Measurements from ENCODE around the gene TTC28.

TTC28 gene

DNA sequence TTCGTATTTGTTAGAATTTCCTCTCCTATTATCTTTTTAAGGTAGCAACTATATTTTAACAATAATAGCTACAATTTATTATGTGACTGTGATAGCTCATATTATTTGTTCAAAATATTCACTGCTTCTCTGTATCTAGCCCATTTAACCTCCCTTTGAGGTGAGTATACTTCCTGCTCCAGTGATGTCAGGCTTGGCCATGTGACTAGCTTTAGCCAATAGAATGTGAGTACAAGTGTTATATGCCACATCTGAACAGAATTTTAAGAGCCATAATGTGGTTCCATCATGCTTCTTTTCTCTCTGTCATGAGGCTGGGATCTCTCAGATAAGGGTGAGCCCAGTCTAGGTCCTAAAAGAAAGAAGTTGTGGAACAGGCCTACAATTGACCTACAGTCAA is 217.6 kb downstream of the TTC28 start:
- Histone ChIP-seq H3K36me3 (ENCODE audit: control insufficient read depth, insufficient read depth, low read length) (no peaks in the 10 kb centered on the region), H3K27me3 (ENCODE audit: control insufficient read depth, insufficient read depth, low read length) (no peaks in the 10 kb centered on the region), H3K9me3 (ENCODE audit: control insufficient read depth, low read length) (no peaks in the 10 kb centered on the region), H3K4me1 (ENCODE audit: control insufficient read depth, insufficient read depth, low read length) (no peaks in the 10 kb centered on the region), H3K4me3 (ENCODE audit: low read length) (no peak overlapping the region), H3K9ac (ENCODE audit: low read length) (no peak overlapping the region)

DNA sequence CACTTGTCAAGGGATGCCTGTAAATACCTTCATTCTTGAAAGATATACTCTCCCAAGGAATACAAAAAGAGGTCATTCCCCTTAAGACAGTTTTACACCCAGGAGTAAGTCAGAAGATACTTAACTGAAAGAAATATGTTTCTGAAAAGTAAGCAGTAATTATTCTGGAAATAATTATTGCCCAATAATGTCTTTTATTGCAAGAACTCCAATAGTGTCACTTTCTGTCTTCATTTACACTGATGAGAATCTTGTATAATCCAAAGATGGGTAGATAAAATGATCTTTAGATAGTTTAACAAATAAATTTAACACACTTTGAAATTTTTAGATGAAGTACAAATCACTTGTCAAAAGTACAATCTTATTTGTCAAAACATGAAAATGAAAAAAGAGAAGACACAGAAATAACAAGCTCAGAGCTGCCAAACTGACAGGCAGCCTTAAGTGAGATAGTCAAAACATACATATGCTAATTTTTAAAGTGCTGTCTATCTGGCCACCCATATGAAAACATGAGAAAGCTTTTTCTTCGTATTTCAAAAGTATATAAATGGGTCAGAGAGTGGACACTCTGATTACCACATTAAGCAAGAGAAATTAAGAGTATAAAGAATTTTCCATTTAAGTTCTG is 225.1 kb downstream of the TTC28 start:
- no peak overlapping the region for H3K4me3 ChIP-seq (ENCODE audit: low read length)
- no peak overlapping the region for H3K9ac ChIP-seq (ENCODE audit: low read length)
- H3K4me1 ChIP-seq (ENCODE audit: control insufficient read depth, insufficient read depth, low read length) = no peaks in the 10 kb centered on the region
- no peaks in the 10 kb centered on the region for H3K27me3 ChIP-seq (ENCODE audit: control insufficient read depth, insufficient read depth, low read length)
- H3K9me3 ChIP-seq (ENCODE audit: control insufficient read depth, low read length) = no peaks in the 10 kb centered on the region
- H3K36me3 ChIP-seq (ENCODE audit: control insufficient read depth, insufficient read depth, low read length) = no peaks in the 10 kb centered on the region

DNA sequence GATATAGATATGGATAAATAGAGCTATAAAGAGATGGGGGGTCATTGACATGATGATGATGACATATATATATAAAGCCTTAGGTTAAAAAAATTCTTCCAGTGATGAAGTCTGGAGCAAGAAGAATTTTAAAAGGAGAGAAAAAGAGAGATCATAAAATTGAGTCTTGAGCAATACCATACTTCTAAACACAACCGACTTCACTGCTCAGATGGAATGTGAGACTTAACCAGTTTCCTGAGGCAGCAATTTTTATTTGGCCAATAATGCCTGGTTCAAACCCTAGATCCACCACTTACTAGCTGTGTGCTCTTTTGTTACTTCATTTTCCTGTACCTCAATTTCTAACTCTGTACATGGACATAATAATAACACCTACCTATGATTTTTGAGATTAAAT is 229.5 kb downstream of the TTC28 start:
- Histone ChIP-seq H3K4me3 (ENCODE audit: low read length) (no peak overlapping the region), H3K9ac (ENCODE audit: low read length) (no peak overlapping the region), H3K9me3 (ENCODE audit: control insufficient read depth, low read length) (no peaks in the 10 kb centered on the region), H3K4me1 (ENCODE audit: control insufficient read depth, insufficient read depth, low read length) (no peaks in the 10 kb centered on the region), H3K27me3 (ENCODE audit: control insufficient read depth, insufficient read depth, low read length) (no peaks in the 10 kb centered on the region), H3K36me3 (ENCODE audit: control insufficient read depth, insufficient read depth, low read length) (no peaks in the 10 kb centered on the region)

DNA sequence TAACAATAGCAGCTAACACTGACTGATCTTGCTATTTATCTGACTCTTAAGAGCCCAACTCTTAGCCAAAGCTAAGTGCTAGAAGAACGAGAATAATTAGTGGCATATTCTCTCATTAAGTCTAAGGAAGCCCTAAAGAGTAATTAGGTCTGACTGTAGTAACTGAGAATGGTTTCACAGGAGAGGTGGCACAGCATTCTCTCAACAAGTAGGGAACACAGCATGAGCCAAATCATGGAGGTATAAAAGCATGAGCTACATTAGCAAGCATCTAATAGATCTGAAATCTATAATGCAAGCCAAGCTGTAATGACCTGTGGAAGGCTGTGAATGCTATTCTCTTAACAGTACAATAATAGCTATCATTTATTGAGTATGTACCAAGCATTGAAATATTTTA is 230.6 kb downstream of the TTC28 start:
- Histone ChIP-seq H3K4me3 (ENCODE audit: low read length) (no peak overlapping the region), H3K36me3 (ENCODE audit: control insufficient read depth, insufficient read depth, low read length) (no peaks in the 10 kb centered on the region), H3K27me3 (ENCODE audit: control insufficient read depth, insufficient read depth, low read length) (no peaks in the 10 kb centered on the region), H3K4me1 (ENCODE audit: control insufficient read depth, insufficient read depth, low read length) (no peaks in the 10 kb centered on the region), H3K9ac (ENCODE audit: low read length) (no peak overlapping the region), H3K9me3 (ENCODE audit: control insufficient read depth, low read length) (no peaks in the 10 kb centered on the region)

DNA sequence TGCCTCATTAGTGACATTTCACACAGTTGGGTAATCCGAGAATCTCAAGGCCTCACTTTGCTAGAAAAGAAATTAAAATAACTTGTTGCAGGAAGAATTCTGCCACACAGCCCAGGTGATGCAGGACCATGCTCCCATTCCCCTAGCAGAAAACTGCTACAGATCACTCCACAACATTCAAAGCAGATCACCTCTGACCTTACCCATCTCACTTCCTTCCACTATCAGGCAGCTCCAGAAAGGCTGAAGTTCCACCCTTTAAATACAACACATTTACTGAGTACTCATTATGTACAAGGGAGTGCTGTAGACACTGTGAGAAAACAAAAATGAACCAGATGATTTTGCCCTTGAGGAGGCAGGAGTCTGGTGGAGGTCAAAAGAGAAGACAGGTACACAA is 231.0 kb downstream of the TTC28 start:
- Histone ChIP-seq H3K4me3 (ENCODE audit: low read length) (no peak overlapping the region), H3K27me3 (ENCODE audit: control insufficient read depth, insufficient read depth, low read length) (no peaks in the 10 kb centered on the region), H3K36me3 (ENCODE audit: control insufficient read depth, insufficient read depth, low read length) (no peaks in the 10 kb centered on the region), H3K9me3 (ENCODE audit: control insufficient read depth, low read length) (no peaks in the 10 kb centered on the region), H3K4me1 (ENCODE audit: control insufficient read depth, insufficient read depth, low read length) (no peaks in the 10 kb centered on the region), H3K9ac (ENCODE audit: low read length) (no peak overlapping the region)

DNA sequence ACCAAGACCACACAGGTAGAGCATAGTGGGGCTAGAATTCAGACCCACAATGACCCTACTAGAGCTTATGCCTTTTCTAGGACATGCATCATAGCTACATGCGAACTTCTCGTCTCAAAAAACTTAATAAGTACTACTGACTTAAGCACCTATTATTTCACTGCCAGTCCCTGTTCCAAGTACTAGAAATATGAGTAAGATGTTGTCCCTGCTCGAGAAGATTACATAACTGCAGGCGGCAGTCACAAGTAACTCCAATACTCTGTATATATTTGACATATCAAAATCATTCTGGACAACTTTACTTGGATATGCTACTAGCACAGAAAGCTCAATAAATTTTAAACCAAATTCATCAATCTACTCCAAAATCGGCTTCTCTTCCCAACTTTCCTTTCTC is 235.0 kb downstream of the TTC28 start:
- Histone ChIP-seq H3K4me1 (ENCODE audit: control insufficient read depth, insufficient read depth, low read length) (no peaks in the 10 kb centered on the region), H3K4me3 (ENCODE audit: low read length) (no peak overlapping the region), H3K9me3 (ENCODE audit: control insufficient read depth, low read length) (no peaks in the 10 kb centered on the region), H3K9ac (ENCODE audit: low read length) (no peak overlapping the region), H3K36me3 (ENCODE audit: control insufficient read depth, insufficient read depth, low read length) (no peaks in the 10 kb centered on the region), H3K27me3 (ENCODE audit: control insufficient read depth, insufficient read depth, low read length) (no peaks in the 10 kb centered on the region)

DNA sequence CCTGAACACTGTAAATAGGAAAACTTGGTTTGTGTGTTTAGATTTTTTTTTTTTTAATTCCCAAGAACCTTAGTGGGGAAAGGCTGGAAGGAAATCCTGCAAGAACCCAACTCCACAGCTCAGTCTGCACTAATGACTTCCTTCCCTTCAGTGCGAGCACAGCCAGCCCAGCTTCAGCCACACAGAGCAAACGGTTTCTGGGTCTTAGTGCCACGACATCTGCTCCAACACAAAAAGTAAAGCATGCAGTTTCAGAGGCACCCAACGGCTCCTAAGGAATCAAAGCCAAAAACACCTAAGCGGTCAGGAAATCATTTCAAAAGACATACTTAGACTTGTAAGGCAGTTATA is 236.1 kb downstream of the TTC28 start:
- Histone ChIP-seq H3K4me1 (ENCODE audit: control insufficient read depth, insufficient read depth, low read length) (no peaks in the 10 kb centered on the region), H3K9ac (ENCODE audit: low read length) (peak overlapping the region; percentile 85), H3K36me3 (ENCODE audit: control insufficient read depth, insufficient read depth, low read length) (no peaks in the 10 kb centered on the region), H3K9me3 (ENCODE audit: control insufficient read depth, low read length) (no peaks in the 10 kb centered on the region), H3K27me3 (ENCODE audit: control insufficient read depth, insufficient read depth, low read length) (no peaks in the 10 kb centered on the region), H3K4me3 (ENCODE audit: low read length) (peak overlapping the region; percentile 33)

DNA sequence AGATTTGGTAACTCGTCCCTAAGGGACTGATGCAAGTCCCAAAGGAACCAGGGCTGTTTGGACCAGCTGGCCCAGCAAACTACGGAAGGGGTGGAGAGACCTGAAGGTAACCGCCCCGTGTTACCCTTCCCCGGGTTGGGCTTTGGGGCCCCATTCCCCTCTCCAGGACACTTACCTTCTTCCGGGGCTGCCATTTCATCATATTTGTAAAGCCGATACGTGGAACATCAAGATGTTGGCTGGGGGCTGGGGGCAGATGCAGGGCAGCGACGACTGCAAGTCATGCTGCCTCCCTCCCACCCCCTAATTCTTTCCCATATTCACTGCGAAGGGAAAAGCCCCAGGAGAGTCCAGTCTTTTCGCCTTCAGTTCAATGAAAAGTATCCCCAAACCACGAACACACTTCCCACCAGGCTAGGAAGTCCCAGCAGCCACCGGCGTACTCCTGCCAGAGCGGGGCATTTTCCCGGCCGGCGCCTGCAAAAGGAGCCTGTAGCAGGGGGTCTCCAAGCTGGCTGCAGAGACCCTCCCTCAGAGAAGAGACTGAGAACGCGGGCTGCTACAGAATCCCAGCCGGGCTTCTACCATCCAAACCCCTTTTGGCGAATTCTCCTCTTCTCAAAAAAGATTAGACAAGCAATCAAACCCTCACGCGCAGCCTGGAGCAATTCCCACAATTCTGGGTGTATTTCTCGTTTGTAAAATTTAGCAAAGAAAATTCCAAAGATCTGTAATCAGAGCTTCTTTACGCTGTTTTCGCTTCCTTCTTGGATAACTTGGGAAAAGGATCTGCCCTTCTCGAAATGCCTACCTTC is 236.7 kb downstream of the TTC28 start:
- H3K9ac ChIP-seq (ENCODE audit: low read length) = peak overlapping the region; percentile 85
- H3K27me3 ChIP-seq (ENCODE audit: control insufficient read depth, insufficient read depth, low read length) = no peaks in the 10 kb centered on the region
- no peaks in the 10 kb centered on the region for H3K36me3 ChIP-seq (ENCODE audit: control insufficient read depth, insufficient read depth, low read length)
- no peaks in the 10 kb centered on the region for H3K9me3 ChIP-seq (ENCODE audit: control insufficient read depth, low read length)
- no peaks in the 10 kb centered on the region for H3K4me1 ChIP-seq (ENCODE audit: control insufficient read depth, insufficient read depth, low read length)
- H3K4me3 ChIP-seq (ENCODE audit: low read length) = peak overlapping the region; percentile 33

DNA sequence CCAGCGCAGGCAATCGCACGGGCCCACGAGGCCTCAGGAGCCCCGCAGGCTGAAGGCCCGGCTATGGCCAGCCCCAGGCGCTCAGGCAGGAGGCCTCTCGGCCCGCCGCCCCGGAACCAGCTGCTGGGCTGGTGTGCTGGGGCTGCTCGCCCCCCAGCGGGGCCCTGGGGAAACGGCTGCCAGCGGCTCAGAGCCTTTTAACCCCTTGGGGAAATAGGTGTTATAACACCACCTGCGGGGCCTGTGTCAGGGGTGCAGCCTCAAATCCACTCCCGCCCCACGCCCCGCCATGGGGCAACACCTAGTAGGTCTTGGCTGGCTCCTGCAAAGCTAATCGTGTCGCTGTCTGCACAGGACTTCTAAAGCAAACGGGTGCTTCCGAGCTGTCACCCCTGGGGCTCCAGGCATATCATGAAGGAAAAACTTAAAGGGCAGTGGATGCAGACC is 237.4 kb downstream of the TTC28 start:
- Histone ChIP-seq H3K4me1 (ENCODE audit: control insufficient read depth, insufficient read depth, low read length) (no peaks in the 10 kb centered on the region), H3K9ac (ENCODE audit: low read length) (peak overlapping the region; percentile 85), H3K9me3 (ENCODE audit: control insufficient read depth, low read length) (no peaks in the 10 kb centered on the region), H3K36me3 (ENCODE audit: control insufficient read depth, insufficient read depth, low read length) (no peaks in the 10 kb centered on the region), H3K27me3 (ENCODE audit: control insufficient read depth, insufficient read depth, low read length) (no peaks in the 10 kb centered on the region), H3K4me3 (ENCODE audit: low read length) (peak overlapping the region; percentile 33)

DNA sequence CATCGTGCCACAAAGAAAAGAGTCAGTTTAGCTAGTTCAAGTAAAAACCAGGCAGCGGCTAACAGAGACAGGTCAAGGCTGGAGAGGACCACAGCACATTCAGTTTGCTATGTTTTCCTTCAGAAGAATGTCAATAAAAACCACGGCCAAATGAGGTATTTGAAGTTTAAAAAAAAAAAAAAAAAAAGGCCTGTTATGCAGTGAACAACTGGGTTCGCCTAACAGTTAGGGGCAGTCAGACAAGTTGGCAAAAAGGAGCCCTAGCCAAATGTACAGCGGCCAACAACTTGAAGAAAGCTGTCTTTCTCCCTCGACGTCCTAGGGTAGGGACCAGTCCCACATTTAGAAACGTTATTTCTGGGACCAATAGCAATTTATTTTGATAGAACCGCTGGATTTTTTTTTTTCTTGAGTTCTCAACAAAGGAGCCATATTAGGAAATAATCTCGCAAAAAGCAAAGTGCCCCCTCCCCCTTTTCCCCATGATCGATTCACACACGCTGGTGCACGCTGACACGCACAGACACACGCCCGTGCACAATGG is 237.8 kb downstream of the TTC28 start:
- peak overlapping the region; percentile 85 for H3K9ac ChIP-seq (ENCODE audit: low read length)
- H3K4me1 ChIP-seq (ENCODE audit: control insufficient read depth, insufficient read depth, low read length) = no peaks in the 10 kb centered on the region

DNA sequence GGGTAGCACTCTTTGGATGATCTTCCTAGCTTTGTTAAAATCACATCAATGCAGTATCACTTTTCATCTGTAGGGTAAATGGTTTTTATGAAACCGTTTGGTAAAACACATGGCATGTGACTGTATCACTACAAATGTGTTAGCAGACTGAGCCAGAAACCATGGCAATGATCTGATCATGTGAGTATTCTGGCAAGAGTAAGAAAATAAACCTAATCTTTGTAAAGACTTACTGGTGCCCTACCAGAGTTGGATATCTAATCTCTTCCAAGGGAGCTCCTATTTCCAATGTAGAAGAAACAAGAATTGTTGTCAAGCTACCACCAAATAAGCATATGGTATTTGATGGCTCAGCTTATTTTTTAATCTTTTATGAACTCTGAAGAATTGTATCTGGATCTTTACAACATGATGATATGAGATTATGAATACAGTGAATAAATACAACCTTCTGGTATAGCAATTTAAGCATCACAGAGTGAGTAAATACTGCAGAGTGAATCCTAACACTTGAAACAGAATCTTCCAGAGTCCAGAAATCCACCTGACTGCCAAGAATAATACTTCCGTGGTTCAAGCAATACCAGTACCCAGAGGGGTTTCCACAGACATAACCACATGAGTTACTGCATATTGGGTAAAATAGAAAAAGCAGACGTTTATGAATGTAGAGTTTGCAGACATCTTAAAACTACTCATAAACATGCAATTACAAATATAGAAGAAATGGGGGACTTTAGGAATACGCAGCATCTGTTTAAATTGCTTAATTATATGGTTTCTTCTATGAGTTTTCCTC is 238.8 kb downstream of the TTC28 start:
- no peaks in the 10 kb centered on the region for H3K27me3 ChIP-seq (ENCODE audit: control insufficient read depth, insufficient read depth, low read length)
- no peak overlapping the region for H3K4me3 ChIP-seq (ENCODE audit: low read length)
- no peaks in the 10 kb centered on the region for H3K4me1 ChIP-seq (ENCODE audit: control insufficient read depth, insufficient read depth, low read length)
- H3K9ac ChIP-seq (ENCODE audit: low read length) = no peak overlapping the region
- no peaks in the 10 kb centered on the region for H3K36me3 ChIP-seq (ENCODE audit: control insufficient read depth, insufficient read depth, low read length)
- no peaks in the 10 kb centered on the region for H3K9me3 ChIP-seq (ENCODE audit: control insufficient read depth, low read length)

More for the DNA sequence above, 237.8 kb downstream of the TTC28 start:
- no peaks in the 10 kb centered on the region for H3K27me3 ChIP-seq (ENCODE audit: control insufficient read depth, insufficient read depth, low read length)
- H3K9me3 ChIP-seq (ENCODE audit: control insufficient read depth, low read length) = no peaks in the 10 kb centered on the region
- no peaks in the 10 kb centered on the region for H3K36me3 ChIP-seq (ENCODE audit: control insufficient read depth, insufficient read depth, low read length)
- peak overlapping the region; percentile 33 for H3K4me3 ChIP-seq (ENCODE audit: low read length)
